GM19452 (cell line): Measurements from ENCODE around the gene DENND1B.
"Not testable (repeated sequence)": the region's sequence is repeated elsewhere in the genome, so short reads cannot be mapped to it uniquely, and the experiment has no call there.

Experiments
- ATAC-seq: cut with Tn5 transposase; IDR thresholded peaks from one replicate; pipeline ENCODE4 v1.9.1; 2021; ENCODE audit not compliant: unreplicated experiment

DENND1B gene

GRCh38 chr1:197633447-197634078 lies 141.7 kb downstream of the DENND1B start:
- ATAC-seq: no peak

- no peak for ATAC-seq
Measured at GRCh38 chr1:197632651-197633050, 142.6 kb downstream of the DENND1B start.

- no peak for ATAC-seq
Measured at GRCh38 chr1:197632005-197632404, 143.3 kb downstream of the DENND1B start.

GRCh38 chr1:197622371-197622770 lies 152.9 kb downstream of the DENND1B start:
- no peak for ATAC-seq

- no peak for ATAC-seq
Measured at GRCh38 chr1:197621761-197622160, 153.5 kb downstream of the DENND1B start.

- no peak for ATAC-seq
Measured at GRCh38 chr1:197620714-197621163, 154.5 kb downstream of the DENND1B start.

GRCh38 chr1:197619008-197619640 lies 156.2 kb downstream of the DENND1B start:
- ATAC-seq: no peak

- no peak for ATAC-seq
Measured at GRCh38 chr1:197618061-197618460, 157.2 kb downstream of the DENND1B start.

GRCh38 chr1:197615693-197616011 lies 159.6 kb downstream of the DENND1B start:
- no peak for ATAC-seq

- peak; percentile 66 for ATAC-seq
Measured at GRCh38 chr1:197614916-197615692, 160.2 kb downstream of the DENND1B start.

GRCh38 chr1:197606168-197606845 lies 169.0 kb downstream of the DENND1B start:
- ATAC-seq: no peak

- no peak for ATAC-seq
Measured at GRCh38 chr1:197604302-197604701, 171.0 kb downstream of the DENND1B start.

GRCh38 chr1:197600751-197601150 lies 174.5 kb downstream of the DENND1B start:
- ATAC-seq: no peak

- no peak for ATAC-seq
Measured at GRCh38 chr1:197599789-197600188, 175.5 kb downstream of the DENND1B start.

- ATAC-seq: no peak
Measured at GRCh38 chr1:197598935-197599334, 176.3 kb downstream of the DENND1B start.

GRCh38 chr1:197595304-197595904 lies 179.9 kb downstream of the DENND1B start:
- no peak for ATAC-seq

GRCh38 chr1:197590687-197591086 lies 184.6 kb downstream of the DENND1B start:
- ATAC-seq: no peak

- no peak for ATAC-seq
Measured at GRCh38 chr1:197585809-197586208, 189.5 kb downstream of the DENND1B start.

- ATAC-seq: no peak
Measured at GRCh38 chr1:197577580-197577979, 197.7 kb downstream of the DENND1B start.

- not testable (repeated sequence) for ATAC-seq
Measured at GRCh38 chr1:197575531-197575930, 199.7 kb downstream of the DENND1B start.

- ATAC-seq: no peak
Measured at GRCh38 chr1:197572169-197572568, 203.1 kb downstream of the DENND1B start.
